Sigmoid colon (tissue), 4 donors: Measurements from ENCODE around the gene GAREM1.

Source experiments
- CTCF ChIP-seq, 4 experiments: fragments of 450-650 bp in 3 of 4; fragments of 200-600 bp in 1 of 4; IDR thresholded peaks; one replicate each; pipeline ENCODE4 v1.5.1; 2016 to 2019; ENCODE audit warnings: antibody characterized with exemption in 4 of 4, mild to moderate bottlenecking in 3 of 4, moderate library complexity in 2 of 4
- EP300 ChIP-seq, 4 donors: sonication (generic); formaldehyde crosslinking; IDR thresholded peaks; one replicate each; pipeline ENCODE4 v1.6.1; 2017; ENCODE audit warnings: antibody characterized with exemption in 4 of 4
- POLR2A ChIP-seq, 2 donors: fragments of 450-650 bp; IDR thresholded peaks; one replicate each; pipeline ENCODE4 v1.6.1; 2016; ENCODE audit warnings: antibody characterized with exemption in 2 of 2, mild to moderate bottlenecking in 2 of 2, moderate library complexity in 2 of 2
- POLR2AphosphoS5 ChIP-seq, 4 donors: sonication (generic); formaldehyde crosslinking; IDR thresholded peaks; one replicate each; pipeline ENCODE4 v1.6.1; 2017; ENCODE audit warnings: antibody characterized with exemption in 4 of 4

- TF ChIP-seq CTCF (IDR thresholded peaks at IDR 0.05) (no peak), POLR2AphosphoS5 (IDR thresholded peaks at IDR 0.05) (no peak), POLR2A (IDR thresholded peaks at IDR 0.05) (no peak), EP300 (IDR thresholded peaks at IDR 0.05) (no peak)
Observed at GRCh38 chr18:32238635-32239268, 231.9 kb downstream of the GAREM1 start.
